Measurements from ENCODE around the gene SOX4.

DNA sequence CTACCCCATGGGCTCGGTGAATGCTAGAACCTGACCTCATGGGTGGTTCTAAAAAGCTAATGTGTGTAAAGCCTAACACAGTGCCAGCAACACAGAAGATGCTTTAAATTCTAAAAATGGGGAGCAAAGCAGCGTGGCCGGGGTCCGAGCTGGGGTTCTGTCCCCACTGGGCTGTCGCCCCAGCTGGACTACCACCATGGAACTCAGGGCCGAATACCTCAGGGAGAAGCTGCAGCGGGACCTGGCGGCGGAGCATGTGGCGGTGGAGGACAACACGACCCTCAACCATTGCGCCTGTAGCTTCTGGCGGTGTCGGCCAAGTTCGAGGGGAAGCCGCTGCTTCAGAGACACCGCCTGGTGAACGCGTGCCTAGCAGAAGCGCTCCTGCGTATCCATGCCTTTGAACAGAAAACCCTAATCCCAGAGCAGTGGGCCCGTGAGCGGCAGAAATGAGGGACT lies 8.4 kb downstream of the SOX4 start:
- TF ChIP-seq CTCF (IDR thresholded peaks at IDR 0.05) (no peak), EP300 (IDR thresholded peaks at IDR 0.05) (no peak), POLR2AphosphoS5 (IDR thresholded peaks at IDR 0.05) (no peak)
